ENCODE data around the gene SRP54.

DNA sequence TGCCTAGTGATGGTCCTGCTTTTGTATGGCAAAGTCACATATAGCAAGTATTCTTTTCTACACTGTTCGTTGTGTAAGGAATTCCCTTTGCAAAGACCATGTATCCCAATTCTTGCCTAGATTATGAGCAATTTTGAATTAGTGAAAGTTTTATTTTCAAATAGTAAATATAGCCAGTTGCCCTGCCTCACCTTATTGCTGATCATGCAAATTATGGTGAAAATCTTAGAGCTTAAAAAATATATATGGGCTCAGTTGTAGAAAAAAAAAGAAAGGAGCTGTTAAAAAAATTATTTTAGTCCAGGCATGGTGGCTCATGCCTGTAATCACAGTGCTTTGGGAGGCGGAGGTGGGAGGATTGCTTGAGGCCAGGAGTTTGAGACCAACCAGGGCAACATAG lies 18.8 kb downstream of the SRP54 start:
- TF ChIP-seq, protein P1, sequence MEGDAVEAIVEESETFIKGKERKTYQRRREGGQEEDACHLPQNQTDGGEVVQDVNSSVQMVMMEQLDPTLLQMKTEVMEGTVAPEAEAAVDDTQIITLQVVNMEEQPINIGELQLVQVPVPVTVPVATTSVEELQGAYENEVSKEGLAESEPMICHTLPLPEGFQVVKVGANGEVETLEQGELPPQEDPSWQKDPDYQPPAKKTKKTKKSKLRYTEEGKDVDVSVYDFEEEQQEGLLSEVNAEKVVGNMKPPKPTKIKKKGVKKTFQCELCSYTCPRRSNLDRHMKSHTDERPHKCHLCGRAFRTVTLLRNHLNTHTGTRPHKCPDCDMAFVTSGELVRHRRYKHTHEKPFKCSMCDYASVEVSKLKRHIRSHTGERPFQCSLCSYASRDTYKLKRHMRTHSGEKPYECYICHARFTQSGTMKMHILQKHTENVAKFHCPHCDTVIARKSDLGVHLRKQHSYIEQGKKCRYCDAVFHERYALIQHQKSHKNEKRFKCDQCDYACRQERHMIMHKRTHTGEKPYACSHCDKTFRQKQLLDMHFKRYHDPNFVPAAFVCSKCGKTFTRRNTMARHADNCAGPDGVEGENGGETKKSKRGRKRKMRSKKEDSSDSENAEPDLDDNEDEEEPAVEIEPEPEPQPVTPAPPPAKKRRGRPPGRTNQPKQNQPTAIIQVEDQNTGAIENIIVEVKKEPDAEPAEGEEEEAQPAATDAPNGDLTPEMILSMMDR (IDR thresholded peaks at IDR 0.05; ENCODE audit: low read depth, low read length), result no peak
- no peak for TF ChIP-seq POLR2A (IDR thresholded peaks at IDR 0.05; ENCODE audit: extremely low read depth, insufficient read length)
